ENCODE results near the gene ZNF416.

- TF ChIP-seq CTCF (conservative IDR thresholded peaks at IDR 0.05 in 1 of 2, IDR thresholded peaks at IDR 0.05 in 1 of 2; ENCODE audit: extremely low read depth in 1 of 2, insufficient read depth in 1 of 2, low read depth in 1 of 2, low read length in 2 of 2) (no peak), EZH2 (IDR thresholded peaks at IDR 0.05; ENCODE audit: borderline replicate concordance, low read length) (no peak)
These were observed 6.2 kb downstream of the ZNF416 start for GRCh38 chr19:57572415-57572947.

Measured in mammary epithelial cell (primary cell).